ENCODE measurements around the gene ALOX15B. TPM values are rescaled to one million over a fixed set of nuclear protein-coding genes. Genes with fewer than 3 reads are reported as not detected.

The ALOX15B gene
- total RNA-seq, 1 experiment from 2014 or later = not detected

GRCh38 chr17:8048236-8048635, 9.4 kb downstream of the ALOX15B start:
- H3K4me3 ChIP-seq = no peak overlapping the region
- POLR2A ChIA-PET (ENCODE audit: unreplicated experiment) = no interaction called here
- H3K4me1 ChIP-seq (replicated peaks; ENCODE audit: insufficient read depth) = no peaks in the 10 kb centered on the region
- DNase-seq = no peak
- no peak overlapping the region for H2AFZ ChIP-seq
- no peak for TF ChIP-seq EZH2 (IDR thresholded peaks at IDR 0.05; ENCODE audit: low read depth)
- TF ChIP-seq CTCF (conservative IDR thresholded peaks at IDR 0.05) = no peak
- no peaks in the 10 kb centered on the region for H3K36me3 ChIP-seq (ENCODE audit: low read depth)
- no peaks in the 10 kb centered on the region for H4K20me1 ChIP-seq (ENCODE audit: insufficient read depth)
- CTCF ChIA-PET = no interaction called here
- no peaks in the 10 kb centered on the region for H3F3A ChIP-seq (ENCODE audit: insufficient read depth, low read depth)
- H3K79me2 ChIP-seq (ENCODE audit: low read depth) = no peaks in the 10 kb centered on the region
- H3K27me3 ChIP-seq (ENCODE audit: insufficient read depth, low read depth) = no peaks in the 10 kb centered on the region
- no peaks in the 10 kb centered on the region for H3K9me3 ChIP-seq (ENCODE audit: insufficient read depth, low read depth)
- H3K4me2 ChIP-seq = no peak overlapping the region
- intact Hi-C loops (cut with micrococcal nuclease; ENCODE audit: unreplicated experiment) = no loop called here
- BruUV-seq (replicated peaks) = no TSS peak
- no peak overlapping the region for H3K27ac ChIP-seq
- no peaks in the 10 kb centered on the region for H3K9me2 ChIP-seq (ENCODE audit: insufficient read depth)

GRCh38 chr17:8048736-8049135, 9.9 kb downstream of the ALOX15B start:
- TF ChIP-seq CTCF (conservative IDR thresholded peaks at IDR 0.05) (no peak), EZH2 (IDR thresholded peaks at IDR 0.05; ENCODE audit: low read depth) (no peak)
- Histone ChIP-seq H3F3A (ENCODE audit: insufficient read depth, low read depth) (no peaks in the 10 kb centered on the region), H3K79me2 (ENCODE audit: low read depth) (no peaks in the 10 kb centered on the region), H3K27ac (no peak overlapping the region), H3K27me3 (ENCODE audit: insufficient read depth, low read depth) (no peaks in the 10 kb centered on the region), H3K4me3 (no peak overlapping the region), H3K36me3 (ENCODE audit: low read depth) (no peaks in the 10 kb centered on the region), H3K4me2 (no peak overlapping the region), H3K9me2 (ENCODE audit: insufficient read depth) (no peaks in the 10 kb centered on the region), H3K4me1 (replicated peaks; ENCODE audit: insufficient read depth) (no peaks in the 10 kb centered on the region), H4K20me1 (ENCODE audit: insufficient read depth) (no peaks in the 10 kb centered on the region), H2AFZ (no peak overlapping the region), H3K9me3 (ENCODE audit: insufficient read depth, low read depth) (no peaks in the 10 kb centered on the region)
- DNase-seq = no peak
- POLR2A ChIA-PET (ENCODE audit: unreplicated experiment) = no interaction called here
- intact Hi-C loops (cut with micrococcal nuclease; ENCODE audit: unreplicated experiment) = no loop called here
- no TSS peak for BruUV-seq (replicated peaks)
- CTCF ChIA-PET = no interaction called here

- Histone ChIP-seq H4K20me1 (ENCODE audit: insufficient read depth) (no peaks in the 10 kb centered on the region), H3K9me3 (ENCODE audit: insufficient read depth, low read depth) (no peaks in the 10 kb centered on the region), H2AFZ (no peak overlapping the region), H3K27ac (no peak overlapping the region), H3F3A (ENCODE audit: insufficient read depth, low read depth) (peaks cover 12% of the 10 kb centered on the region; the same call in 1 of the 2 replicates), H3K4me2 (no peak overlapping the region), H3K4me3 (no peak overlapping the region), H3K4me1 (replicated peaks; ENCODE audit: insufficient read depth) (peaks cover 16% of the 10 kb centered on the region), H3K9me2 (ENCODE audit: insufficient read depth) (no peaks in the 10 kb centered on the region), H3K79me2 (ENCODE audit: low read depth) (no peaks in the 10 kb centered on the region), H3K36me3 (ENCODE audit: low read depth) (no peaks in the 10 kb centered on the region), H3K27me3 (ENCODE audit: insufficient read depth, low read depth) (no peaks in the 10 kb centered on the region)
- CTCF ChIA-PET = interaction anchor here (0.6 kb wide), 1 partner anchor 419 kb away, joined by 3 read pairs; no protein-coding TSS in a partner anchor
- DNase-seq = no peak
- no peak for TF ChIP-seq EZH2 (IDR thresholded peaks at IDR 0.05; ENCODE audit: low read depth)
- TF ChIP-seq CTCF (conservative IDR thresholded peaks at IDR 0.05) = no peak
- BruUV-seq (replicated peaks) = no TSS peak
- POLR2A ChIA-PET (ENCODE audit: unreplicated experiment) = no interaction called here
- intact Hi-C loops (cut with micrococcal nuclease; ENCODE audit: unreplicated experiment) = no loop called here
Observed at GRCh38 chr17:8051831-8052230, 13.0 kb downstream of the ALOX15B start.

All from PC-9 (cell line).